ENCODE data around the gene ADIPOQ.

DNA sequence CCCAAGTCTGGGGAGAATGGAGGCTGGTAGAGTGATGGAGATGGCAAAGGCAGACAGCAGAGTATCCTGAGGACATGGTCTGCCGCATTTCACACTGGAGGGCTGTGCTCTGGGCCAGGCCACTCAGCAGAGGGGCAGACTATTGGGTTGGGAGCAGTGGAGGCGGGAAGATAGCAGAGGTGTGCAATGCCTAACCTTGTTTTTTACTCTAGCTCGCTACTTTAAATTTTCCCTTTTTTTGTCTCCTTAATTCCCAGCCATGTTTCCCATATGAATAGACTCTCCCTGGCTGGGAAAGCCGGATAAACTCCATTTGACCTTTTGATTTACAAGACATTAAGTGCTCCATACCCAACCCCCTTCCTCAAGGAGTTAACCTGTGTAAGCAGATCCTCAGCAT is 54.4 kb downstream of the ADIPOQ start:
- TF ChIP-seq, protein P1, sequence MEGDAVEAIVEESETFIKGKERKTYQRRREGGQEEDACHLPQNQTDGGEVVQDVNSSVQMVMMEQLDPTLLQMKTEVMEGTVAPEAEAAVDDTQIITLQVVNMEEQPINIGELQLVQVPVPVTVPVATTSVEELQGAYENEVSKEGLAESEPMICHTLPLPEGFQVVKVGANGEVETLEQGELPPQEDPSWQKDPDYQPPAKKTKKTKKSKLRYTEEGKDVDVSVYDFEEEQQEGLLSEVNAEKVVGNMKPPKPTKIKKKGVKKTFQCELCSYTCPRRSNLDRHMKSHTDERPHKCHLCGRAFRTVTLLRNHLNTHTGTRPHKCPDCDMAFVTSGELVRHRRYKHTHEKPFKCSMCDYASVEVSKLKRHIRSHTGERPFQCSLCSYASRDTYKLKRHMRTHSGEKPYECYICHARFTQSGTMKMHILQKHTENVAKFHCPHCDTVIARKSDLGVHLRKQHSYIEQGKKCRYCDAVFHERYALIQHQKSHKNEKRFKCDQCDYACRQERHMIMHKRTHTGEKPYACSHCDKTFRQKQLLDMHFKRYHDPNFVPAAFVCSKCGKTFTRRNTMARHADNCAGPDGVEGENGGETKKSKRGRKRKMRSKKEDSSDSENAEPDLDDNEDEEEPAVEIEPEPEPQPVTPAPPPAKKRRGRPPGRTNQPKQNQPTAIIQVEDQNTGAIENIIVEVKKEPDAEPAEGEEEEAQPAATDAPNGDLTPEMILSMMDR (IDR thresholded peaks at IDR 0.05; ENCODE audit: poor library complexity) = no peak
- TF ChIP-seq EZH2phosphoT487 (IDR thresholded peaks at IDR 0.05; ENCODE audit: low read depth, severe bottlenecking, unreplicated experiment) = no peak

Data from hepatocyte (in vitro differentiated cells).